ENCODE results near the gene SLC26A11.
"Not testable (repeated sequence)": the region's sequence is repeated elsewhere in the genome, so short reads cannot be mapped to it uniquely, and the experiment has no call there.

Gene SLC26A11

DNA sequence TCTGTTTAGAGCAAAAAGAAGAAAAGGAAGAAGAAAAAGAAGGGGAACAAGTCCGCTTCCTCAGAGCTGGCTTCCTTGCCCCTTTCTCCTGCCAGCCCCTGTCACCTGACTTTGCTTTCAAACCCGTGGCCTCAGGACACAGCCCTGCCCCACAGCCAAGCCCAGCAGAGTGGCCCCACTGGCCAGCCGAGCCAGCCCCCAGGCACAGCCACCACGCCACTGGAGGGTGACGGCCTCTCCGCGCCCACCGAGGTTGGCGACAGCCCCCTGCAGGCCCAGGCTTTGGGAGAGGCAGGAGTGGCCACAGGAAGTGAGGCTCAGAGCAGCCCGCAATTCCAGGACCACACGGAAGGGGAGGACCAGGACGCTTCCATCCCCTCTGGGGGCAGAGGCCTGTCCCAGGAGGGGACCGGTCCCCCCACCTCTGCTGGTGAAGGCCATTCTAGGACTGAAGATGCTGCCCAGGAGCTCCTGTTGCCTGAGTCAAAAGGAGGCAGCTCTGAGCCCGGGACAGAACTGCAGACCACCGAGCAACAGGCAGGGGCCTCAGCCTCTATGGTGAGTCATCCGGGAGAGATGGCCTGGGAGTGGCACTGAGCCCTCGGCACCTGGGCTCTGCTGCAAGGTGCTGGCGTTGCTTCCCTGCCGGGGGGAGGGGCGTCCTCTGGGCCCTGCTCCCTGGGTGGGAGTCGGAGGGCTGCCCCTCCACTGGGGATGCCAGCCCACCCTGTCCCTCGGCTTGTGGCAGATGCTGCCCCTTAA is 67.8 kb downstream of the SLC26A11 start:
- DNase-seq = no peak

DNA sequence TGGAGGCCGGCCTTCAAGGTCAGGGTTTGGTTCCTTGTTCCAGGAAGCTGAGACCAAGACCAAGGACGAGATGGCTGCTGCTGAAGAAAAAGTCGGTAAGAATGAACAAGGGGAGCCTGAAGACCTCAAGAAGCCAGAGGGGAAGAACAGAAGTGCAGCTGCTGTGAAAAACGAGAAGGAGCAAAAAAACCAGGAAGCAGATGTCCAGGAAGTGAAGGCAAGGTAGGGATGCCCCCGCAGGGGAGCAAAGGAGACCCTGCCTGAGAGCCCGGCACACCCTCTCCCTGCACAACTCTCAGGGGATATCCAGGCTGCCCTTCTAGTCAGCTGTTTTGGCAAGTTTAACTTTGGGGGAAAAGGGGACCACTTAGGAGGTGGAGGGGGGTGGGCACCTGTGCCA is 69.4 kb downstream of the SLC26A11 start:
- DNase-seq = no peak

DNA sequence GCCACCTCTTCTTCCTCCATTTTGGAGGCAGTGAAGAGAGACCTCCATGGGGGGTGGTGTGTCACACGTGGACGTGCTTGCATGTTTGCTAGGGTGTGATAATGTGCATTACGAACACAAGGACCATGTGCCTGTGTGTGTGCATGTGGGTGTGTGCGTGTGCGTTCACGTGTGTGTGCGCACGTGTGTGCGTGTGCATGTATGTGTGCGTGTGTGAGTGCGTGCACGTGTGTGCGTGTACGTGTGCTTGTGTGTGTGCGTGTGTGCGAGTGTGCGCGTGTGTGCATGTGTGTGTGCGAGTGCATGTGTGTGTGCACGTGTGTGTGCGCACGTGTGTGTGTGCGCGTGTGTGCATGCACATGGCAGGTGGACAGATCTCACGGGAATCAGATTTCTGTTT is 69.9 kb downstream of the SLC26A11 start:
- no peak for DNase-seq

DNA sequence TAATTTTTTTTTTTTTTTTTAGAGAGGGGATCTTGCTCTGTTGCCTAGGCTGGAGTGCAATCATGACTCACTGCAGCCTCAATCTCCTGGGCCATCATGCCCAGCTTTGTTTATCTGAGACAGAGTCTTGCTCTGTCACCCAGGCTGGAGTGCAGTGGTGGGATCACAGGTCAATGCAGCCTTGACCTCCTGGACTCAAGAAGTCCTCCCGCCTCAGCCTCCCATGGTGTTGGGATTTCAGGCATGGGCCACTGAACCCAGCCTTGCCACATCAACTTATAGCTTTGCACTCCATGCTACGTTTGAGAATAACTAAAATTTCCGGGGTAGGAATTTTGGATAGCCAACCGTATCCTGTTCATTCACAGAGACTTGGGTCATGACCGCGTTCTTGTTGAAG is 71.0 kb downstream of the SLC26A11 start:
- no peak for DNase-seq

DNA sequence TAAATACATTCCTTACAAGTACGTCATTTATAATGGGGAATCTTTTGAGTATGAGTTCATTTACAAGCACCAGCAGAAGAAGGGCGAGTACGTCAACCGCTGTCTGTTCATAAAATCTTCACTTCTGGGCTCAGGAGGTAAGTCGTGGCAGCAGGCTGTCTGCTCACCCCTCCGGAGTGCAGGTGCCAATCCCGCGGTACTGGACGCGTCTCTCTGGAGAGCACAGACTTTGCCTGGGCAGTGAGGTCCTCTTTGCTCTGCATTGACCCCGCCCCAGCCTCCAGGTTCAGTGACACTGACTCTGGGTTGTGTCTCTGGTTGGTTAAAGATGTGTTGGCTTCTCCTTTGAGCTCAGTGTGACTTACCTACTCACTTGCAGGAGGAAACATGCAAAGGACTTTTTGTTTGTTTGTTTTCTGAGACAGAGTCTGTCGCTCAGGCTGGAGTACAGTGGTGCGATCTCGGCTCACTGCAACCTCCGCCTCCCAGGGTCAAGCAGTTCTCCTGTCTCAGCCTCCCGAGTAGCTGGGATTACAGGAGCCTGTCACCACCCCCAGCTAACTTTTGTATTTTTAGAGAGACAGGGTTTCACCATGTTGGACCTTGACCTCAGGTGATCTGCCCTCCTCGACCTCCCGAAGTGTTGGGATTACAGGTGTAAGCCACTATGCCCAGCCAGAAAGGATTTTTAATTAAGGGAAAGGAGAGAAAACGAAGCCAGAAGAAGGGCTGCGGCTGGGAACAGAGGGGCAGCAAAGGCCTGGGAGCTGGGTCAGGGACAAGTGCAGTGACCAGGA is 71.7 kb downstream of the SLC26A11 start:
- DNase-seq = no peak

DNA sequence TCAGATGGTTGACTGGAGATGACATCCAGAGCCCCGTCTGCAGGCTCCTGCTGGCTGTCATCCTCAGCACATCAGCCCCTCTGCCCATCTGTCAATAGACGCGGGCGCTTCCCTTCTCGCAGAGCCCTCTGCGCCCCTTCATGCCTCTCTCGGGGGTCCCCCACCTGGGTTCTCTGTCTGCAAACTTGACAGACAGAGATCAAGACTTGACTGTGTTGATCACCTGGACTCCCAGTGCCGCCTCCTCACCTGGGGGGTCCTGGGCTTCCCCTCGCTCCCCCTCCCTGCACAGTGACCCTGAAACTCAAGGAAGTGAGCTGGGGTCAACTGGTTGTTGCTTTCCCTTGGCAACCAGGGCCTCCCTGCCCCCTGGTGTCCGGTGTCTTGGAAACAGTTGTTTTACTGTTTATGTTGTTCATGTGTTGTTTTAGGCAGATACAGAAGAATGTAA is 72.3 kb downstream of the SLC26A11 start:
- DNase-seq = no peak

DNA sequence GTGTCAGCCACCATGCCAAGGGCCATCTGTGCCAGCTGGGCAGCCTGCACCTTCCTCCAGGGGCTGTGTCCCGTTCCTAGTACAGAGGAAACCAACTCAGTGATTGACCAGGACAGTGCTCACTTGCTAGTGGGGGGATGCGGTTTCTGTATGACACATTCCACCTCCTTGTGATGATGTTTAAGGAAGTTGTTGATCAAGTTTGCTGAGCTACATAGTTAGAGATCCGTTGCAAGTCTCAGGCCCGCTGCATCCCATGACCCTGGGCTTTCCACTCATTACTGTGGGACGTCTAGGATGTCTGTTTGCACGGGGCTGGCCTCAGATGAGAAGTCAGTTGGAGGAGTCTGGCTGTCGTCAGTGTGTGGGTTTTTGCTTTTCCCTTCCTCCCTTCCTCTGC is 74.0 kb downstream of the SLC26A11 start:
- DNase-seq = no peak

DNA sequence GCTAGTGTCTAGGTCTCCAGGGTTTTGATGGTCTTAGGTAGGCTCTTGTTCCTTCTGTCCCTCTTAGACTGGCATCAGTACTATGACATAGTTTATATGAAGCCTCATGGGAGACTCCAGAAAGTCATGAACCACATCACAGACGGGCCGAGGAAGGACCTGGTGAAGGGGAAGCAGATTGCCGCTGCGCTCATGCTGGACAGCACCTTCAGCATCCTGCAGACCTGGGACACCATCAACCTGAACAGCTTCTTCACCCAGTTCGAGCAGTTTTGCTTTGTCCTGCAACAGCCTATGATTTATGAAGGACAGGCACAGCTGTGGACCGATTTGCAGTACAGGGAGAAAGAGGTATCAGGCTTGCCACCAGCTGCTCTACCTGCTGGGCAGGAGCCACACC is 74.4 kb downstream of the SLC26A11 start:
- DNase-seq = no peak

DNA sequence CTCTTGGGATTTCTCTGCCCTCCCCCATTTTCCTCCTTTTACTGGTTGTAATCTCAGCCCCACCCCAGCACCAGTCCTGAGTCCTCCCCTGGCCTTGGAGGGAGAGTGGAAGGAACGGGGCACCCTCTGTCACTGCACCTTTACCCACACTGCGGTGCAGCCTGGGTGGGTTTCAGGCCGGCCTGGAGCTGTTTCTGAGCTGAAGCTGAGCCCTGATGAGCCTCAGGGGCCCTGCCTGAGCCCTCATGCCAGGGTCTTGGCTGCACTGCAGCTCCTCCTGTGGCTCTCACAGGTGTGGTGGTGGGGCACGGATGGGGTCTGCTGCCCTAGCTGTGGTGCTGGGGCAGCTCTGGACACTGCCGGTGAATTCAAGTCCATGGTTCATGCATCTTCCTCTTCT is 74.9 kb downstream of the SLC26A11 start:
- no peak for DNase-seq

DNA sequence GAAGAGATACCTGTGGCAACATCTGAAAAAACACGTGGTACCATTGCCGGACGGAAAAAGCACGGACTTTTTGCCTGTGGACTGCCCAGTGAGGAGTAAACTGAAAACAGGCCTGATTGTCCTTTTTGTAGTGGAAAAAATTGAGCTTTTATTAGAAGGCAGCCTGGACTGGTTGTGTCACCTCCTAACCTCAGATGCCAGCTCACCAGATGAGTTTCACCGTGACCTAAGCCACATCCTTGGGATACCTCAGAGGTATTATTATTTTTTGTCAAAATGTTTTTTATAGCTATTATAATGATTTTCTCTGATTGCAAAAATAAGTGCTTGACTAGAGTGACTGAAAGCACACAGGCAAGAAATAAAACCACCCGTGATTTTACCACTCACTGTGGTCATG is 75.3 kb downstream of the SLC26A11 start:
- DNase-seq = no peak

DNA sequence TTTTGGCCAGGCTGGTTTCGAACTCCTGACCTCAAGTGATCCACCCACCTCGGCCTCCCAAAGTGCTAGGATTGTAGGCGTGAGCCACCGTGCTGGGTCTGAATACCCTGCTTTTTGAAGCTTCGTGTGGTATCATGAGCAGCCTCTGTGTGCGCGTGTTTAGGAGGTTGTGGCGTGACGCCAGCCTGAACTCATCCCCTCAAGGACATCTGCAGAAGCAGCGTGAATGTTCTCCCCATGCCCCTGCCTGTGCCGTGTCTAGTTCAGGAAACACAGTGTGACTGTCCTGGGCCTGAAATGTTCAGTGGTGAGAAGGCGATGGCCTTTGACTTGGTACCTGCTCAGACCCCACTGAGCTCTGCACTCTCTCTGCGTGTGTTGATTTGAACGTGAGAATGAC is 76.0 kb downstream of the SLC26A11 start:
- DNase-seq = no peak

DNA sequence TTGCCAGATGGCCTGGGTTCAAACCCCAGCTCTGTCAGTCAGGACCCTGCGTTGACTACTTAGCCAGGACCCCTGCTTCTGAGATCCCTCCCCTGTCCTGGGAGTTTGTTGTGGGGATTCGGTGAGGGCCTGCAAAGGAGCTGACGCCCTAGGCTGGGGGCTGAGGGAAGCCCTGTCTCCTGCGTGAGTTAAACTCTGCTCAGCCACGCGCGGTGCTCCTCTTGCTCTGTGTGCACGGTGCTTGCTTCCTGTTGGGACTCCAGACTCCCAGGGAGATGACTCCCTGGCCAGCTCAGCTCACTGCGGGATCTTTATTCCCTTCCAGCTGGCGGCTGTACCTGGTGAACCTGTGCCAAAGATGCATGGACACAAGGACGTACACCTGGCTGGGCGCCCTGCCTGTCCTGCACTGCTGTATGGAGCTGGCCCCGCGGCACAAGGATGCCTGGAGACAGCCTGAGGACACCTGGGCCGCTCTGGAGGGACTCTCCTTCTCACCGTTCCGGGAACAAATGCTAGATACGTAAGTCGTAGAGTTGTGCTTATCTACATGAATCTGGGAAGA is 77.9 kb downstream of the SLC26A11 start:
- no peak for DNase-seq

DNA sequence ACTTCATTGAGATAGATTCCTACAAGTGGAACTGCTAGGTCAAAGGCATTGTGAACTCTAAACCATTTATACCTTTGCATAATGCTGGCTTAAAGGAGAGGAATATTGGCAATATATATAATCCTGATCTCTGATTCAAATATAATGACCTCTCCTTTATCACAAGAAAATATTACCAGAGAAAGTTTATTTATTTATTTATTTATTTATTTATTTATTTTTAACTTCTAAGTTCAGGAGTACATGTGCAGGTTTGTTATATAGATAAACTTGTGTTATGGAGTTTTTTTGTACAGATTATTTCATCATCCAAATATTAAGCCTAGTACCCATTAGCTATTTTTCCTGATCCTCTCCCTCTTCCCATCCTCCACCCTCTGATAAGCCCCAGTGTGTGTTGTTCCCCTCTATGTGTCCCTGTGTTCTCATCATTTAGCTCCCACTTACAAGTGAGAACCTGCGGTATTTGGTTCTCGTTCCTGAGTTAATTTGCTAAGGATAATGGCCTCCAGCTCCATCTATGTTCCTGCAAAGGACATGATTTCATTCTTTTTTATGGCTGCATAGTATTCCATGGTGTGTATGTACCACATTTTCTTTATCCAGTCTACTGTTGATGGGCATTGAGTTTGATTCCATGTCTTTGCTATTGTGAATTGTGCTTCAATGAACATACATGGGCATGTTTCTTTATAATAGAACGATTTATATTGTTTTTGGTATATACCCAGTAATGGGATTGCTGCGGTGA is 79.3 kb downstream of the SLC26A11 start:
- DNase-seq = not testable (repeated sequence)

DNA sequence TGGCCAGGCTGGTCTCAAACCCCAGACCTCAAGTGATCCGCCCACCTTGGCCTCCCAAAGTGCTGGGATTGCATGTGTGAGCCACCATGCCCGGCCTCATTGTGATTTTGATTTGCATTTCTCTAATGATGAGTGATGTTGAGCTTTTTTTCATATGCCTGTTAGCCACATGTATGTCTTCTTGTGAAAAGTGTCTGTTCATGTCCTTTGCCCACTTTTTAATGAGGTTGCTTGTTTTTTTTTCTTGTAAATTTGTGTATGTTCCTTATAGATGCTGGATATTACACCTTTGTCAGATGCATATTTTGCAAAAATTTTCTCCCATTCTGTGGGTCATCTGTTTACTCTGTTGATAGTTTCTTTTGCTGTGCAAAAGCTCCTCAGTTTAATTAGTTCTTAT is 80.5 kb downstream of the SLC26A11 start:
- DNase-seq = not testable (repeated sequence)
